Measurements from ENCODE around the gene NLGN4X.

Gene NLGN4X

GRCh38 chrX:6163721-6164120 lies 64.9 kb downstream of the NLGN4X start:
- no peak for DNase-seq

- DNase-seq: no peak
Observed at GRCh38 chrX:6159468-6159867, 69.2 kb downstream of the NLGN4X start.

- DNase-seq: no peak
Observed at GRCh38 chrX:6151971-6152370, 76.7 kb downstream of the NLGN4X start.

- no peak for DNase-seq
Observed at GRCh38 chrX:6149060-6149872, 79.4 kb downstream of the NLGN4X start.

- no peak for DNase-seq
Observed at GRCh38 chrX:6134255-6134654, 94.4 kb downstream of the NLGN4X start.

- no peak for DNase-seq
Observed at GRCh38 chrX:6132970-6133369, 95.7 kb downstream of the NLGN4X start.

GRCh38 chrX:6131287-6131686 lies 97.4 kb downstream of the NLGN4X start:
- no peak for DNase-seq

GRCh38 chrX:6129195-6129594 lies 99.5 kb downstream of the NLGN4X start:
- no peak for DNase-seq

GRCh38 chrX:6120329-6120728 lies 108.3 kb downstream of the NLGN4X start:
- DNase-seq: no peak

GRCh38 chrX:6095469-6095868 lies 133.2 kb downstream of the NLGN4X start:
- no peak for DNase-seq

- DNase-seq: no peak
Observed at GRCh38 chrX:6074532-6074931, 154.1 kb downstream of the NLGN4X start.

- no peak for DNase-seq
Observed at GRCh38 chrX:6071731-6072130, 156.9 kb downstream of the NLGN4X start.

GRCh38 chrX:6067600-6067999 lies 161.1 kb downstream of the NLGN4X start:
- no peak for DNase-seq

- no peak for DNase-seq
Observed at GRCh38 chrX:6053141-6053540, 175.5 kb downstream of the NLGN4X start.

GRCh38 chrX:6052111-6052745 lies 176.4 kb downstream of the NLGN4X start:
- DNase-seq: no peak

GRCh38 chrX:6049132-6049531 lies 179.5 kb downstream of the NLGN4X start:
- no peak for DNase-seq

GRCh38 chrX:6041630-6042029 lies 187.0 kb downstream of the NLGN4X start:
- no peak for DNase-seq

GRCh38 chrX:6029014-6029413 lies 199.7 kb downstream of the NLGN4X start:
- DNase-seq: no peak

- DNase-seq: no peak
Observed at GRCh38 chrX:6026980-6027379, 201.7 kb downstream of the NLGN4X start.

- DNase-seq: no peak
Observed at GRCh38 chrX:6026429-6026828, 202.2 kb downstream of the NLGN4X start.

GRCh38 chrX:6024204-6024603 lies 204.5 kb downstream of the NLGN4X start:
- no peak for DNase-seq

- no peak for DNase-seq
Observed at GRCh38 chrX:6021316-6022091, 207.2 kb downstream of the NLGN4X start.

GRCh38 chrX:6019076-6019475 lies 209.6 kb downstream of the NLGN4X start:
- DNase-seq: no peak
